Neural cell (in vitro differentiated cells): ENCODE results near the gene PPP1R18. TPM values are rescaled to one million over a fixed set of nuclear protein-coding genes. Genes with fewer than 3 reads are reported as not detected.
A peak's percentile ranks its signal among the peaks of the same experiment; 100 is the strongest.

Source experiments
- H2AFZ ChIP-seq: fragments of 200-600, 300-800 bp; sonication (generic), shearing (Covaris generic); 2 replicates; pipeline ENCODE4 v1.6.0; 2014; ENCODE audit warnings: low read depth, mild to moderate bottlenecking, antibody characterized with exemption, low read length, moderate library complexity
- H3F3A ChIP-seq: fragments of 200-600 bp; shearing (Covaris generic); 2 replicates; pipeline ENCODE4 v1.6.1; 2016; ENCODE audit warnings: mild to moderate bottlenecking, moderate library complexity, mixed read lengths, antibody characterized with exemption, low read length; ENCODE audit not compliant: insufficient read depth, poor library complexity, severe bottlenecking
- H3K27ac ChIP-seq: fragments of 200-600, 300-800 bp; sonication (generic), shearing (Covaris generic); 2 replicates; pipeline ENCODE4 v1.5.1; 2014; ENCODE audit warnings: mild to moderate bottlenecking, low read length, moderate library complexity
- H3K27me3 ChIP-seq: fragments of 300-800, 200-600 bp; sonication (generic), shearing (Covaris generic); 2 replicates; pipeline ENCODE4 v1.6.0; 2014; ENCODE audit warnings: mild to moderate bottlenecking, low read depth, low read length, moderate library complexity; ENCODE audit not compliant: insufficient read depth
- H3K36me3 ChIP-seq: fragments of 300-800, 200-600 bp; sonication (generic), shearing (Covaris generic); 2 replicates; pipeline ENCODE4 v1.5.1; 2014; ENCODE audit warnings: mild to moderate bottlenecking, antibody characterized with exemption, low read length, moderate library complexity; ENCODE audit not compliant: insufficient read depth
- H3K4me2 ChIP-seq: fragments of 300-800, 200-600 bp; sonication (generic), shearing (Covaris generic); 2 replicates; pipeline ENCODE4 v1.6.0; 2014; ENCODE audit warnings: mild to moderate bottlenecking, low read length
- H3K4me3 ChIP-seq: fragments of 300-800, 200-600 bp; sonication (generic), shearing (Covaris generic); 2 replicates; pipeline ENCODE4 v1.5.1; 2014; ENCODE audit warnings: mild to moderate bottlenecking, low read length, moderate library complexity
- H3K79me2 ChIP-seq: fragments of 200-600 bp; shearing (Covaris generic); replicated peaks from 2 replicates; pipeline ENCODE4 v1.6.0; 2014; ENCODE audit warnings: mild to moderate bottlenecking, low read length, moderate library complexity; ENCODE audit not compliant: insufficient read depth
- H3K9ac ChIP-seq: fragments of 300-800, 200-600 bp; sonication (generic), shearing (Covaris generic); 2 replicates; pipeline ENCODE4 v1.6.1; 2016; ENCODE audit warnings: mild to moderate bottlenecking, low read length, mixed read lengths
- H3K9me2 ChIP-seq: fragments of 200-600 bp; shearing (Covaris generic); 2 replicates; pipeline ENCODE4 v1.6.1; 2016; ENCODE audit warnings: mild to moderate bottlenecking, low read length, mixed read lengths; ENCODE audit not compliant: insufficient read depth
- H3K9me3 ChIP-seq: fragments of 200-600, 300-800 bp; sonication (generic), shearing (Covaris generic); 2 replicates; pipeline ENCODE4 v1.6.1; 2016; ENCODE audit warnings: mild to moderate bottlenecking, mixed run types, low read length, moderate library complexity, mixed read lengths
- H4K20me1 ChIP-seq: fragments of 200-600 bp; shearing (Covaris generic); 2 replicates; pipeline ENCODE4 v1.6.1; 2016; ENCODE audit warnings: mild to moderate bottlenecking, mixed run types; ENCODE audit not compliant: insufficient read depth
- CTCF ChIP-seq: fragments of 450-650 bp; IDR thresholded peaks from 2 replicates; pipeline ENCODE4 v1.5.1; 2014; ENCODE audit warnings: antibody characterized with exemption, mild to moderate bottlenecking, moderate library complexity; ENCODE audit not compliant: poor library complexity, severe bottlenecking
- EP300 ChIP-seq: fragments of 450-650 bp; conservative IDR thresholded peaks from 2 replicates; pipeline ENCODE4 v1.6.1; 2014; ENCODE audit warnings: antibody characterized with exemption, mild to moderate bottlenecking, moderate library complexity; ENCODE audit not compliant: poor library complexity, severe bottlenecking
- EZH2 ChIP-seq: fragments of 200-600, 300-800 bp; shearing (Covaris generic), sonication (generic); IDR thresholded peaks from 2 replicates; pipeline ENCODE4 v1.6.1; 2014; ENCODE audit warnings: antibody characterized with exemption, low read length, borderline replicate concordance, mild to moderate bottlenecking; ENCODE audit not compliant: insufficient read depth, poor library complexity, severe bottlenecking
- MXI1 ChIP-seq: fragments of 450-650 bp; conservative IDR thresholded peaks from 2 replicates; pipeline ENCODE4 v1.6.1; 2014; ENCODE audit warnings: antibody characterized with exemption, mild to moderate bottlenecking; ENCODE audit not compliant: poor library complexity, severe bottlenecking
- POLR2AphosphoS5 ChIP-seq: IDR thresholded peaks from 2 replicates; pipeline ENCODE4 v1.6.1; 2012
- RAD21 ChIP-seq: fragments of 450-650 bp; conservative IDR thresholded peaks from 2 replicates; pipeline ENCODE4 v1.6.1; 2014; ENCODE audit warnings: antibody characterized with exemption, mild to moderate bottlenecking, moderate library complexity
- REST ChIP-seq: IDR thresholded peaks from 2 replicates; pipeline ENCODE4 v1.6.1; 2012; ENCODE audit warnings: borderline replicate concordance
- SMC3 ChIP-seq: fragments of 450-650 bp; conservative IDR thresholded peaks from 2 replicates; pipeline ENCODE4 v1.6.1; 2014; ENCODE audit warnings: antibody characterized with exemption, mild to moderate bottlenecking, moderate library complexity; ENCODE audit not compliant: poor library complexity
- TAF1 ChIP-seq: IDR thresholded peaks from 2 replicates; pipeline ENCODE4 v1.6.1; 2012; ENCODE audit warnings: low read depth
- polyA plus RNA-seq: library from polyadenylated mRNA; depleted of rRNA; stranded (reverse); fragments of >200 nt; gene quantifications from 2 replicates; pipeline ENCODE4 v1.2.3, GENCODE V29; 2014

Gene PPP1R18
- polyA plus RNA-seq, 1 donor from 2014 or later: 50.6 TPM

- H3K4me3 ChIP-seq: peak overlapping the region; percentile 77
- no peak for TF ChIP-seq CTCF
- TF ChIP-seq EZH2: no peak
- no peak for TF ChIP-seq POLR2AphosphoS5
- TF ChIP-seq RAD21: no peak
- TF ChIP-seq MXI1: no peak
- TF ChIP-seq EP300: no peak
- TF ChIP-seq TAF1: no peak
- no peak for TF ChIP-seq REST
- TF ChIP-seq SMC3: no peak
- H4K20me1 ChIP-seq: no peaks in the 10 kb centered on the region
- H3K36me3 ChIP-seq: no peaks in the 10 kb centered on the region
- H3K27me3 ChIP-seq: no peaks in the 10 kb centered on the region
- peak overlapping the region; percentile 70 for H3K4me2 ChIP-seq
- H3K27ac ChIP-seq: peak overlapping the region; percentile 92
- no peaks in the 10 kb centered on the region for H3F3A ChIP-seq
- H3K9ac ChIP-seq: peak overlapping the region; percentile 87
- H2AFZ ChIP-seq: peak overlapping the region; percentile 75
- H3K9me3 ChIP-seq: no peaks in the 10 kb centered on the region
- H3K9me2 ChIP-seq: no peaks in the 10 kb centered on the region
- H3K79me2 ChIP-seq: peaks cover 35% of the 10 kb centered on the region
These were observed 4.9 kb upstream of the PPP1R18 start for GRCh38 chr6:30691208-30691847.

- no peaks in the 10 kb centered on the region for H3K9me3 ChIP-seq
- H3K4me3 ChIP-seq: peak within 1 kb of the TSS; percentile 77
- peak within 1 kb of the TSS; percentile 75 for H2AFZ ChIP-seq
- H3F3A ChIP-seq: no peaks in the 10 kb centered on the region
- TF ChIP-seq EZH2 (no peak), MXI1 (peak; percentile 43), REST (peak; percentile 61), SMC3 (peak; percentile 12), CTCF (no peak), TAF1 (peak; percentile 51), RAD21 (no peak), EP300 (peak; percentile 15), POLR2AphosphoS5 (peak; percentile 69)
- H3K27ac ChIP-seq: peak within 1 kb of the TSS; percentile 92
- peak within 1 kb of the TSS; percentile 77 for H3K4me2 ChIP-seq
- H3K27me3 ChIP-seq: no peaks in the 10 kb centered on the region
- H3K9ac ChIP-seq: peak within 1 kb of the TSS; percentile 87
- H3K36me3 ChIP-seq: no peaks in the 10 kb centered on the region
- no peaks in the 10 kb centered on the region for H4K20me1 ChIP-seq
- no peaks in the 10 kb centered on the region for H3K9me2 ChIP-seq
- H3K79me2 ChIP-seq: peaks cover 42% of the 10 kb centered on the region
These were observed 4.2 kb upstream of the PPP1R18 start, which contains the start of gene NRM for GRCh38 chr6:30690403-30691207. Gene NRM (minus strand): TSS chr6:30690984. CDS start chr6:30690974, 10 bp downstream.
